ENCODE data around the gene STH. TPM values are rescaled to one million over a fixed set of nuclear protein-coding genes. Genes with fewer than 3 reads are reported as not detected.

STH gene
- total and polyA plus RNA-seq, 2 donors from 2014 or later: not detected

DNA sequence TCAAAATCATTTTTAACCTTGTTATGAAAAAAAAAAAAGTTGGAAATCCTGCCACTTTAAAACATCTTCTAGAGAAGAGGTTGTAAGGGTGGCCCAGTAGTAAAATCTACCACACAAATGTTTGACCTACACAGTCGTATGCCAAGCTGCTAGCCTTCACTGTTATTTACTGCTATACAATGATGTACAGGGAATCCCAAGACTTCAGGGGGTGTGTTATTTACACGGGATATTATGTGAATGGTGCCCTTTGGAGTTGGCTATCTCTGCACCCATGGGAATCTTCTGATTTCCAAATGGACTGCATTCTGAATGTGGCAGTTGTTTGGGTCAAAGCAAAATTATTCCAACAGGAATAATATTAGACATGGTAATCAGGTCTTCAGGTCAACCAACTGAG is 45.9 kb downstream of the STH start:
- TF ChIP-seq, protein P1, sequence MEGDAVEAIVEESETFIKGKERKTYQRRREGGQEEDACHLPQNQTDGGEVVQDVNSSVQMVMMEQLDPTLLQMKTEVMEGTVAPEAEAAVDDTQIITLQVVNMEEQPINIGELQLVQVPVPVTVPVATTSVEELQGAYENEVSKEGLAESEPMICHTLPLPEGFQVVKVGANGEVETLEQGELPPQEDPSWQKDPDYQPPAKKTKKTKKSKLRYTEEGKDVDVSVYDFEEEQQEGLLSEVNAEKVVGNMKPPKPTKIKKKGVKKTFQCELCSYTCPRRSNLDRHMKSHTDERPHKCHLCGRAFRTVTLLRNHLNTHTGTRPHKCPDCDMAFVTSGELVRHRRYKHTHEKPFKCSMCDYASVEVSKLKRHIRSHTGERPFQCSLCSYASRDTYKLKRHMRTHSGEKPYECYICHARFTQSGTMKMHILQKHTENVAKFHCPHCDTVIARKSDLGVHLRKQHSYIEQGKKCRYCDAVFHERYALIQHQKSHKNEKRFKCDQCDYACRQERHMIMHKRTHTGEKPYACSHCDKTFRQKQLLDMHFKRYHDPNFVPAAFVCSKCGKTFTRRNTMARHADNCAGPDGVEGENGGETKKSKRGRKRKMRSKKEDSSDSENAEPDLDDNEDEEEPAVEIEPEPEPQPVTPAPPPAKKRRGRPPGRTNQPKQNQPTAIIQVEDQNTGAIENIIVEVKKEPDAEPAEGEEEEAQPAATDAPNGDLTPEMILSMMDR (IDR thresholded peaks at IDR 0.05; ENCODE audit: borderline replicate concordance, extremely low read depth, insufficient read depth): no peak
- Histone ChIP-seq H3K27me3 (ENCODE audit: control insufficient read depth, insufficient read depth, low read length) (no peaks in the 10 kb centered on the region), H3K4me1 (ENCODE audit: control insufficient read depth in 2 of 3, insufficient read depth in 2 of 3, low read depth in 1 of 3, low read length in 3 of 3) (peaks cover 0 to 4% (median 3%) of the 10 kb centered on the region in 3 donors), H3K9me3 (ENCODE audit: control insufficient read depth in 2 of 3, insufficient read depth in 1 of 3, low read length in 3 of 3) (no peaks in the 10 kb centered on the region), H3K36me3 (ENCODE audit: control insufficient read depth in 2 of 3, insufficient read depth in 3 of 3, low read length in 3 of 3) (peaks cover 9 to 31% (median 12%) of the 10 kb centered on the region in 3 donors), H3K9ac (ENCODE audit: low read length in 3 of 3) (no peak overlapping the region), H3K4me3 (ENCODE audit: low read length in 3 of 3) (no peak overlapping the region), H3K27ac (ENCODE audit: low read depth in 2 of 2, low read length in 2 of 2) (no peak overlapping the region)
- no peak for FAIRE-seq
- no peak for DNase-seq
- intact Hi-C loops (cut with DNase I): no loop called here

DNA sequence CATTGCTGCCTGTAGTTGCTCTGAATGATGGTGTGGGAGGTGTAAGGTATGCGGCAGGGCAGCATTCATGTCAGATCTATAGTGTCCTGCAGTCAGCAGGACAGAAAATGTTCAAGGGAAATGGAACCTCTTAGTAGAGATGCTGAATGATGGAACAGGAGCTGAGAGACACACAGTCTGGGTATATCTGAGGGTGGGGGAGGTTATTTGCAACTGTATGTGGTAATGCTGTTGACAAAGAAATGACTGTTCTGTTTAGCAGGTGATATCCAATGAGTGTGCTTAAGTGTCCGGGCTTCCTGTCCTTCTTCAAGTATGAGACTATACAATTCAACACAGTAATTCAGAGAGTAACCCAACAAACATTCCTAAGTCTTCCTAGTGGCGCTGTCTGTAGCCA is 46.6 kb downstream of the STH start:
- Histone ChIP-seq H3K9ac (ENCODE audit: low read length in 3 of 3) (no peak overlapping the region), H3K4me1 (ENCODE audit: control insufficient read depth in 2 of 3, insufficient read depth in 2 of 3, low read depth in 1 of 3, low read length in 3 of 3) (peaks cover 0 to 5% (median 4%) of the 10 kb centered on the region in 3 donors), H3K4me3 (ENCODE audit: low read length in 3 of 3) (no peak overlapping the region), H3K36me3 (ENCODE audit: control insufficient read depth in 2 of 3, insufficient read depth in 3 of 3, low read length in 3 of 3) (peaks cover 14 to 37% (median 14%) of the 10 kb centered on the region in 3 donors), H3K27me3 (ENCODE audit: control insufficient read depth, insufficient read depth, low read length) (no peaks in the 10 kb centered on the region), H3K27ac (ENCODE audit: low read depth in 2 of 2, low read length in 2 of 2) (no peak overlapping the region), H3K9me3 (ENCODE audit: control insufficient read depth in 2 of 3, insufficient read depth in 1 of 3, low read length in 3 of 3) (no peaks in the 10 kb centered on the region)
- intact Hi-C loops (cut with DNase I): no loop called here
- FAIRE-seq (no peak), DNase-seq (no peak)
- TF ChIP-seq, protein P1 (IDR thresholded peaks at IDR 0.05; ENCODE audit: borderline replicate concordance, extremely low read depth, insufficient read depth): no peak

DNA sequence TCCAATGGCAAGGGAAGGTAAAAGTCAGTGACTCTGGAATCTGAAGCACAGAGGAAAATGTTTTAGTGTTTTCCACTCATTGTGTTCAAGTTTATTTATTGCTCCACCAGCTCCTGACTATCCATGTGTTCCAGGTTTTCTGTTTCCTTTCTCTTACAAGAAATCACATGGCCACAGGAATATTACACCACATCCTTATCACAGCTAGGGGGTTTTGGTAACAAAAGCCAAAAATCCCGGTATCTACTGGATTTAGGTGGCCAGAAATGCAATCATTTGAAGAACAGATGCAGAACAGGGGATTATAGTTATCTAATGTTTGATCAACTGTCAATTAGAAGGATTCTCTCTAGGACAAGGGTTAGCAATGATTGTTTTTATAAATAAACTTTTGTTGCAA is 47.9 kb downstream of the STH start:
- Histone ChIP-seq H3K4me1 (ENCODE audit: control insufficient read depth in 2 of 3, insufficient read depth in 2 of 3, low read depth in 1 of 3, low read length in 3 of 3) (peaks cover 4 to 8% (median 8%) of the 10 kb centered on the region in 3 donors), H3K36me3 (ENCODE audit: control insufficient read depth in 2 of 3, insufficient read depth in 3 of 3, low read length in 3 of 3) (peaks cover 11 to 37% (median 16%) of the 10 kb centered on the region in 3 donors), H3K9ac (ENCODE audit: low read length in 3 of 3) (no peak overlapping the region), H3K27me3 (ENCODE audit: control insufficient read depth, insufficient read depth, low read length) (no peaks in the 10 kb centered on the region), H3K9me3 (ENCODE audit: control insufficient read depth in 2 of 3, insufficient read depth in 1 of 3, low read length in 3 of 3) (no peaks in the 10 kb centered on the region), H3K4me3 (ENCODE audit: low read length in 3 of 3) (no peak overlapping the region), H3K27ac (ENCODE audit: low read depth in 2 of 2, low read length in 2 of 2) (no peak overlapping the region)
- intact Hi-C loops (cut with DNase I): no loop called here
- DNase-seq (peak in 2 of 5 donors; percentile 31 to 43), FAIRE-seq (no peak)
- TF ChIP-seq, protein P1 (IDR thresholded peaks at IDR 0.05; ENCODE audit: borderline replicate concordance, extremely low read depth, insufficient read depth): no peak

- Histone ChIP-seq H3K9me3 (ENCODE audit: control insufficient read depth in 2 of 3, insufficient read depth in 1 of 3, low read length in 3 of 3) (no peaks in the 10 kb centered on the region), H3K27ac (ENCODE audit: low read depth in 2 of 2, low read length in 2 of 2) (no peak overlapping the region), H3K36me3 (ENCODE audit: control insufficient read depth in 2 of 3, insufficient read depth in 3 of 3, low read length in 3 of 3) (peaks cover 11 to 33% (median 16%) of the 10 kb centered on the region in 3 donors), H3K9ac (ENCODE audit: low read length in 3 of 3) (no peak overlapping the region), H3K4me1 (ENCODE audit: control insufficient read depth in 2 of 3, insufficient read depth in 2 of 3, low read depth in 1 of 3, low read length in 3 of 3) (peaks cover 4 to 12% (median 8%) of the 10 kb centered on the region in 3 donors), H3K4me3 (ENCODE audit: low read length in 3 of 3) (no peak overlapping the region), H3K27me3 (ENCODE audit: control insufficient read depth, insufficient read depth, low read length) (no peaks in the 10 kb centered on the region)
- FAIRE-seq: no peak
- intact Hi-C loops (cut with DNase I): no loop called here
- DNase-seq: no peak
- TF ChIP-seq, protein P1 (IDR thresholded peaks at IDR 0.05; ENCODE audit: borderline replicate concordance, extremely low read depth, insufficient read depth): no peak
These were observed 48.3 kb downstream of the STH start for GRCh38 chr17:46047398-46047797.
